LoVo (cell line): ENCODE measurements around the gene ZFPL1.
A peak's percentile ranks its signal among the peaks of the same experiment; 100 is the strongest.

ENCODE experiments used
- DNase-seq: peaks from one replicate; pipeline ENCODE4 v3.0.0-alpha.2; 2016; ENCODE audit warnings: low spot score

The ZFPL1 gene

DNA sequence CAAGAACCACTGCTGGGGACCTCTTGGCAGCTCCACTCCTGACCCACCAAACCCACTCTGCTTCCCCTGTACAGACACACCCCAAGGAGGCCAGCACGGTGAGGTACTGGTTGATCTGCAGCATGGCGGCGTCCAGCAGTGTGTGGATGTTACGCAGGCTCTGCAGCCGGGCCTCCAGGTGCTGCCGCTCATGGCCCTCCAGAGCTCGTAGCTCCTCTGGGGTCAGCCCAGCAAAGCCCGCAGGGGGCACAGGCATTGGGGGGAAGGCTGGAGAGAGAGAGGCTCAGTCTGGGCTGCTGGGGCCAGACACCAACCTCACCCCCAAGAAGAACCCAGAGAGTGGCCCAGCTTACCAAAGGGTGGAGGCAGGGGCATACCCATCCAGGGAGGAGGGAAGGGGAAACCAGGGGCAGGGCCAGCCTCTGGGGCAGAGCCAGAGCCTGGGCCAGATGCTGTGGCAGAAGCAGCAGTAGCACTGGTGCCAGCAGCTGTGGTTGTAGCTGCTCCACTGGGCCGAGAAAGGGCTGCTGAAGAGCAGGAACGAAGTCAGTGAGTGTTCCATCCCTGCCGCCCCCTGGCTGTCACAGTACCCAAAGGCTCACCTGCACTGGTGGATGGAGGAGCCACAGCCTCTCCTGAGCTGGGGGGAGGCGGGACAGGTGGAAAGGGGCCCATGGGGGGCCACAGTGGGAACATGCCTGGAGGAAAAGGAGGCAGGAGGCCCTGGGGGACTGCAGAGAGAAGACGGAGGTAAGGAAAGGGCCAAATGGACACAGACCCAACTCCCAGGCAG lies 45.8 kb downstream of the ZFPL1 start:
- DNase-seq = no peak

DNA sequence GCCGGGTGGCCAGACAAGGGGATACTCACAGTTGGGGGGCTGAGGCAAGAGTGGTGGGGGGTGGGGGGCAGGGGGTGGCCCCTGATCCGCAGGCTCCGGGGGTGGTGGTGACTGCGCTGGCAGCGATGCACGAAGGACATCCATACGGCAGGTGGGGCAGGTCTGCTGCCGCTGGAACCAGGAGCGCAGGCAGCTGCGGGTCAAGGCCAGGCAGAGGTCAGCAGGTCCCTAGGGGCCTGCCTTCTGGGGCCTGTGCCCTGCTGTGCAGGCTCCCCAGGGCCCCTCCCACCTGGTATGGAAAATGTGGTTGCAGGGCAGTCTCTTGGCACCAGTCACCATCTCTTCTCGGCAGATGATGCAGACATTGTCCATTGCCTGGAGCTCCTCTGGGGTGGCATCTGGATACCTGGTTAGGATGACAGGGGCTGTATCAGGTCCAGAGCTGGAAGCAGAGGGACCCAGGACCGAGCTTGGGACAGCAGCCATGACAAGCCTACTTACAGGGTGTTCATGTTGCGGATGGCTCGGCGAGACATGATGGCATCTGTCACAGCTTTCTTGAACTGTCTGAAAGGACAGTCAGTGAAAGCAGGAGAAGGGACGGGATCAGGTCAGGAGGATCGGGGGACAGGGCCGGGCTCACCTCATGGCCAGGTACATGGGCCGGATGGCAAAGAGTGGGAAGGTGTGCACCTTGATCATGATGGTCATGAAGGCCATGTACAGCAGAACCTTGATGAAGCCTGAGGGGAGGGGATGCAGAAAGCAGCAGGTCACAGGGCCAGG lies 46.8 kb downstream of the ZFPL1 start:
- no peak for DNase-seq

- no peak for DNase-seq
Observed at GRCh38 chr11:65131417-65131776, 47.4 kb downstream of the ZFPL1 start.

GRCh38 chr11:65131895-65132237 lies 47.8 kb downstream of the ZFPL1 start:
- DNase-seq = no peak

GRCh38 chr11:65132238-65132987 lies 48.4 kb downstream of the ZFPL1 start:
- DNase-seq = no peak

- DNase-seq = peak; percentile 73
Observed at GRCh38 chr11:65132988-65133700, 49.1 kb downstream of the ZFPL1 start.

DNA sequence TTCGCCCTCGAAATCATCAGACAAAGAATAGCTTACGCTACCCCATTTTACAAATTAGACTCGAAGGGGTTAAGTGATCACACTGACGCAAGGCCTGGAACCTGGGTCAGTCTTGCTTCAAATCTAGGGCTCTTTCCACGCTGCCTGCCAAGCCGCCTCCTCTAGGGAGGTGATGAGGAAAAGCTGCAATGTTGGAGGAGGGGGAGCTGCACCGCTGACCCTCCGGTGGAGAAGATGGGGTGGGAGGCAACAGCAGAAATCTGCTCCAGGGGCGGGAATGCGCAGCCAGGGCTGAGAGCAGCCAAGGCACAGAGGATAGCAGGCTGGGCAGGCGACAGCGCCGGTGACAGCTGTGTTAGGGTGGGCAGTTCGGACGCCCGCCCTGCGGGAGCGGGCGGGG lies 49.7 kb downstream of the ZFPL1 start:
- DNase-seq = no peak

DNA sequence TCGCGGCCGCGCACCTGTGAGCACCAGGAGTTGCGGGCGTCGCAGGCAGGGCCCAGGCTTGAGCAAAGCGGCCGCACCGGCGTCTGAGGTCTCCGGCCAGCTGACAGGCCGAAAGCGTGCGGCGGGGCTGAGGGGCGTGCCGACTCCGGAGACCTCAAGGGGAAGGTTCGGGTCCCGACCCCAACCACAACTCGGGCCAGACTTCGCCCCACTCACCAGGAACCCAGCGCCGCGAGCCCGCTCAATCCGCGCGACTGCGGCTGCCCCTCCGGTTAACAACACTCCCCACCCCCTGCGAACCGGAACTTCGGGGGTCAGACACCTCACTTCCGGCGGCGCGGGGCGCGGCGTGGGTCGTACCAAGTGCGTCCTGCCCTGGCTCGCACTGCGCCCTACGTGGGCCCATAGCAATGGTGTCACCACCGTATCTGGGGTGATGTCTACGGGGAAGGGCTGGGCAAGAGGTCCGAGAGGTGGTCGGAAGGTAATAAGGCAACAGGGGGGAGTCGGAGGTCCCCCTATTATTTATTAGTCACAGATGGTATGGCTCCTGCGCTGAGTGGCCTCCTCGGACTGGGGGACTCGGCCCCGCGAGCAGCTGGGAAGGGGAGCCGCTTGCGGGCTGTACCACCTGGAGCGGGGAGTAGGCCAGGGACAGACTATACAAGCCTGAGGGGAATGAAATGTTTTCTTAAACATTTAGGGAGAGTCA lies 50.4 kb downstream of the ZFPL1 start, which contains the start of gene SYVN1:
Gene SYVN1 (minus strand): TSS at position 280 of the 712 bp plus-strand sequence. CDS start 918 bp downstream, outside the sequence.
- peak; percentile 90 for DNase-seq

DNA sequence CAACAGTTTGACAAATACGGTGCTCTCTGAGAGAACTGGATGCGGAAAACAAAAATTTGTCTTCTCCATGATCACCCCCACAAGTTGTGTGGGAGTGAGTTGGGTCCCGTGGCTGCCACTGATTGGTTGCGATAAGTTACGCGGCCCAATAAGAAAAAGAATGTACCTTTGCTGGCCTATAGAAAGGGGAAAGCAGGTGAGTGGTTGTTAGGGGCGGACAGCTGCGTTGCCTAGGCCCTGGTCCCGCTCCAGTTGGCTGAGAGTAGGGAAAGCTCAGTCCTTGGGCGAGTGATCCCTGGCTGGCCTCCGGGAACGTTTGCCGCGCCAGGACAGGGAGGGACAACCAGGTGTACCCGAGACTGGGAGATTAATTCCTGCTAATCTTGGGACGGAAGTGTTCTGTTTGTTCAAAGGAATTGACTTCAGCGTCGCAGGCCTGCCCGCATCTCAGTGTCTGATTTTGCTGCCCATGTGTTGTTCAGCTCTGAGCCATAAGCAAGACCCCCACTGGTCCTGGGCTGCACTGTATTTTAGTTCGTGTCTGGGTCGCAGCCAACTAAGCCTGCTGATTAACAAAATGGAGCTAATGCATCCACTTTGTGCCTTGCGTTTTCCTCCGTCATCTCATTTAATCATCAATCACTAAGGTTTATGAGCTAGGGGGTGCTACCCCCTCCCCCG lies 51.1 kb downstream of the ZFPL1 start:
- DNase-seq = peak; percentile 97

GRCh38 chr11:65135633-65136145 lies 51.7 kb downstream of the ZFPL1 start:
- no peak for DNase-seq

GRCh38 chr11:65136515-65137096 lies 52.6 kb downstream of the ZFPL1 start:
- no peak for DNase-seq
